ENCODE results near the gene PFKFB3. TPM values are rescaled to one million over a fixed set of nuclear protein-coding genes. Genes with fewer than 3 reads are reported as not detected.

Gene PFKFB3
- total and polyA plus RNA-seq, 2 of the 13 experiments (the other 11 are each of a cell fraction or from before 2014, with no cell fraction given): 1.2 to 13.3 TPM

GRCh38 chr10:6247041-6247712, 44.4 kb downstream of the PFKFB3 start:
- FAIRE-seq: no peak
- DNase-seq (ENCODE audit: low spot score): no peak
- in situ Hi-C loops (cut with HindIII; ENCODE audit: extremely low pct_ligation_motif_present, low pct_unique_long_range_greater_than_20kb): no loop called here
- Histone ChIP-seq H3K4me2 (ENCODE audit: low read depth, low read length) (0 out of 2 replicates have a peak overlapping the region, but pooled peaks have one; percentile 18), H3K27me3 (ENCODE audit: control insufficient read depth in 1 of 2, insufficient read depth in 2 of 2, low read length in 2 of 2) (no peaks in the 10 kb centered on the region), H3K4me3 (replicated peaks in 1 of 3; ENCODE audit: insufficient read depth in 1 of 3, low read depth in 2 of 3, low read length in 3 of 3) (no peak overlapping the region), H3K36me3 (replicated peaks in 1 of 2; ENCODE audit: control insufficient read depth in 1 of 2, insufficient read depth in 2 of 2, low read length in 2 of 2) (no peaks in the 10 kb centered on the region), H3K27ac (ENCODE audit: extremely low read length, insufficient read depth, low read length) (no peak overlapping the region), H3K4me1 (ENCODE audit: insufficient read depth, low read length) (peaks cover 12% of the 10 kb centered on the region), H2AFZ (ENCODE audit: low read length) (no peak overlapping the region), H4K20me1 (ENCODE audit: insufficient read depth, low read length) (no peaks in the 10 kb centered on the region), H3K9ac (ENCODE audit: insufficient read depth, low read depth, low read length) (no peak overlapping the region), H3K79me2 (ENCODE audit: insufficient read depth, low read length) (no peaks in the 10 kb centered on the region), H3K9me3 (ENCODE audit: low read length) (no peaks in the 10 kb centered on the region)
- POLR2A ChIA-PET: no interaction called here
- 52% methylated on average over 11 of the region's 11 CpGs for WGBS (ENCODE audit: low lambda C conversion rate)
- peak; percentile 35; the same call in 1 of the 3 replicates for ATAC-seq
- BruUV-seq (replicated peaks): no TSS peak
- intact Hi-C loops (cut with micrococcal nuclease; ENCODE audit: unreplicated experiment): no loop called here
- CTCF ChIA-PET (ENCODE audit: low intra/inter-chr PET ratio, low total read pairs): no interaction called here
- TF ChIP-seq FOXP1 (IDR thresholded peaks at IDR 0.05) (no peak), FOXP1 (CRISPR knock-in tag; IDR thresholded peaks at IDR 0.05) (no peak), MYC (CRISPR knock-in tag; IDR thresholded peaks at IDR 0.05; ENCODE audit: borderline replicate concordance) (no peak), RARA (CRISPR knock-in tag; IDR thresholded peaks at IDR 0.05) (no peak), ZNF737 (CRISPR knock-in tag; IDR thresholded peaks at IDR 0.05; ENCODE audit: borderline replicate concordance) (no peak), NONO (IDR thresholded peaks at IDR 0.05) (no peak), NONO (CRISPR knock-in tag; conservative IDR thresholded peaks at IDR 0.05) (no peak), SAP130 (CRISPR knock-in tag; IDR thresholded peaks at IDR 0.05; ENCODE audit: low read depth) (no peak), KAT7 (CRISPR knock-in tag; IDR thresholded peaks at IDR 0.05; ENCODE audit: borderline replicate concordance) (no peak), CREM (IDR thresholded peaks at IDR 0.05) (no peak), CREM (CRISPR knock-in tag; IDR thresholded peaks at IDR 0.05) (no peak), ZNF407 (CRISPR knock-in tag; IDR thresholded peaks at IDR 0.05; ENCODE audit: not compliant biosample characterization) (no peak)
- TF ChIP-seq, protein P1, sequence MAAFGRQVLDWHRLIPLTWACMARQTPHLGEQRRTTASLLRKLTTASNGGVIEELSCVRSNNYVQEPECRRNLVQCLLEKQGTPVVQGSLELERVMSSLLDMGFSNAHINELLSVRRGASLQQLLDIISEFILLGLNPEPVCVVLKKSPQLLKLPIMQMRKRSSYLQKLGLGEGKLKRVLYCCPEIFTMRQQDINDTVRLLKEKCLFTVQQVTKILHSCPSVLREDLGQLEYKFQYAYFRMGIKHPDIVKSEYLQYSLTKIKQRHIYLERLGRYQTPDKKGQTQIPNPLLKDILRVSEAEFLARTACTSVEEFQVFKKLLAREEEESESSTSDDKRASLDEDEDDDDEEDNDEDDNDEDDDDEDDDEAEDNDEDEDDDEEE (CRISPR knock-in tag; IDR thresholded peaks at IDR 0.05): no peak
- TF ChIP-seq, protein P2, sequence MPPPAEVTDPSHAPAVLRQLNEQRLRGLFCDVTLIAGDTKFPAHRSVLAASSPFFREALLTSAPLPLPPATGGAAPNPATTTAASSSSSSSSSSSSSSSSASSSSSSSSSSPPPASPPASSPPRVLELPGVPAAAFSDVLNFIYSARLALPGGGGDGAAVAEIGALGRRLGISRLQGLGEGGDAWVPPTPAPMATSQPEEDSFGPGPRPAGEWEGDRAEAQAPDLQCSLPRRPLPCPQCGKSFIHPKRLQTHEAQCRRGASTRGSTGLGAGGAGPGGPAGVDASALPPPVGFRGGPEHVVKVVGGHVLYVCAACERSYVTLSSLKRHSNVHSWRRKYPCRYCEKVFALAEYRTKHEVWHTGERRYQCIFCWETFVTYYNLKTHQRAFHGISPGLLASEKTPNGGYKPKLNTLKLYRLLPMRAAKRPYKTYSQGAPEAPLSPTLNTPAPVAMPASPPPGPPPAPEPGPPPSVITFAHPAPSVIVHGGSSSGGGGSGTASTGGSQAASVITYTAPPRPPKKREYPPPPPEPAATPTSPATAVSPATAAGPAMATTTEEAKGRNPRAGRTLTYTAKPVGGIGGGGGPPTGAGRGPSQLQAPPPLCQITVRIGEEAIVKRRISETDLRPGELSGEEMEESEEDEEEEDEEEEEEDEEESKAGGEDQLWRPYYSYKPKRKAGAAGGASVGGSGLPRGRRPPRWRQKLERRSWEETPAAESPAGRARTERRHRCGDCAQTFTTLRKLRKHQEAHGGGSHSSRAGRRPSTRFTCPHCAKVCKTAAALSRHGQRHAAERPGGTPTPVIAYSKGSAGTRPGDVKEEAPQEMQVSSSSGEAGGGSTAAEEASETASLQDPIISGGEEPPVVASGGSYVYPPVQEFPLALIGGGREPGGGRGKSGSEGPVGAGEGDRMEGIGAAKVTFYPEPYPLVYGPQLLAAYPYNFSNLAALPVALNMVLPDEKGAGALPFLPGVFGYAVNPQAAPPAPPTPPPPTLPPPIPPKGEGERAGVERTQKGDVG (CRISPR knock-in tag; IDR thresholded peaks at IDR 0.05; ENCODE audit: borderline replicate concordance): no peak
